ENCODE data around the gene PELO. TPM values are rescaled to one million over a fixed set of nuclear protein-coding genes. Genes with fewer than 3 reads are reported as not detected.

The PELO gene
- total and polyA plus RNA-seq, 2 donors (not counting 1 experiment from before 2014, with no cell fraction given), result 2.2 to 5.8 TPM

GRCh38 chr5:52777186-52777585, 10.5 kb upstream of the PELO start:
- peaks cover 4% of the 10 kb centered on the region for H3K4me1 Mint-ChIP-seq
- peaks cover 30% of the 10 kb centered on the region for H3K27me3 Mint-ChIP-seq
- no peak overlapping the region for H3K4me2 ChIP-seq (replicated peaks; ENCODE audit: low read depth, low read length, poor library complexity, severe bottlenecking)
- H3K36me3 ChIP-seq (replicated peaks in 1 of 2; ENCODE audit: control extremely low read depth in 1 of 2, control insufficient read depth in 1 of 2, extremely low read depth in 1 of 2, insufficient read depth in 2 of 2, low read length in 1 of 2), result no peaks in the 10 kb centered on the region
- H3K27ac ChIP-seq (ENCODE audit: low read length in 2 of 2), result no peak overlapping the region
- intact Hi-C loops (cut with micrococcal nuclease), result no loop called here
- CTCF ChIA-PET, result no interaction called here
- no peaks in the 10 kb centered on the region for H4K20me1 ChIP-seq (ENCODE audit: control insufficient read depth, insufficient read depth, low read length, poor library complexity, severe bottlenecking)
- H3K9ac ChIP-seq (ENCODE audit: low read length), result no peak overlapping the region
- no peak overlapping the region for H3K27ac Mint-ChIP-seq
- no peak for TF ChIP-seq EZH2 (IDR thresholded peaks at IDR 0.05; ENCODE audit: borderline replicate concordance, insufficient read depth, low read depth, low read length, poor library complexity, severe bottlenecking)
- TF ChIP-seq, protein P1, sequence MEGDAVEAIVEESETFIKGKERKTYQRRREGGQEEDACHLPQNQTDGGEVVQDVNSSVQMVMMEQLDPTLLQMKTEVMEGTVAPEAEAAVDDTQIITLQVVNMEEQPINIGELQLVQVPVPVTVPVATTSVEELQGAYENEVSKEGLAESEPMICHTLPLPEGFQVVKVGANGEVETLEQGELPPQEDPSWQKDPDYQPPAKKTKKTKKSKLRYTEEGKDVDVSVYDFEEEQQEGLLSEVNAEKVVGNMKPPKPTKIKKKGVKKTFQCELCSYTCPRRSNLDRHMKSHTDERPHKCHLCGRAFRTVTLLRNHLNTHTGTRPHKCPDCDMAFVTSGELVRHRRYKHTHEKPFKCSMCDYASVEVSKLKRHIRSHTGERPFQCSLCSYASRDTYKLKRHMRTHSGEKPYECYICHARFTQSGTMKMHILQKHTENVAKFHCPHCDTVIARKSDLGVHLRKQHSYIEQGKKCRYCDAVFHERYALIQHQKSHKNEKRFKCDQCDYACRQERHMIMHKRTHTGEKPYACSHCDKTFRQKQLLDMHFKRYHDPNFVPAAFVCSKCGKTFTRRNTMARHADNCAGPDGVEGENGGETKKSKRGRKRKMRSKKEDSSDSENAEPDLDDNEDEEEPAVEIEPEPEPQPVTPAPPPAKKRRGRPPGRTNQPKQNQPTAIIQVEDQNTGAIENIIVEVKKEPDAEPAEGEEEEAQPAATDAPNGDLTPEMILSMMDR (IDR thresholded peaks at IDR 0.05), result no peak
- POLR2A ChIA-PET, result no interaction called here
- ATAC-seq (ENCODE audit: low read depth) (no peak), DNase-seq (no peak)
- H3K4me3 ChIP-seq (ENCODE audit: control extremely low read depth in 1 of 5, extremely low read depth in 1 of 5, insufficient read depth in 1 of 5, low read depth in 2 of 5, low read length in 4 of 5), result no peak overlapping the region
- no CpG with 5 or more reads among the region's 4 CpGs for WGBS (ENCODE audit: insufficient coverage)
- no peak overlapping the region for H2AFZ ChIP-seq (ENCODE audit: insufficient read depth, low read depth, low read length, poor library complexity, severe bottlenecking)
- no peaks in the 10 kb centered on the region for H3K9me3 ChIP-seq (ENCODE audit: control extremely low read depth in 1 of 3, control insufficient read depth in 2 of 3, insufficient read depth in 1 of 3, low read length in 2 of 3)
- no peaks in the 10 kb centered on the region for H3K4me1 ChIP-seq (ENCODE audit: control insufficient read depth in 2 of 2, insufficient read depth in 2 of 2, low read length in 2 of 2)
- no peak overlapping the region for H3K4me3 Mint-ChIP-seq
- H3K9me3 Mint-ChIP-seq (ENCODE audit: insufficient read depth), result no peaks in the 10 kb centered on the region
- H3K79me2 ChIP-seq (ENCODE audit: control insufficient read depth, insufficient read depth, low read length), result no peaks in the 10 kb centered on the region
- H3K27me3 ChIP-seq (replicated peaks in 1 of 4; ENCODE audit: control extremely low read depth in 1 of 4, control insufficient read depth in 3 of 4, insufficient read depth in 4 of 4, low read length in 3 of 4), result peaks cover 0 to 9% (median 3%) of the 10 kb centered on the region in 4 experiments

GRCh38 chr5:52778781-52779180, 8.9 kb upstream of the PELO start:
- Histone ChIP-seq H4K20me1 (ENCODE audit: control insufficient read depth, insufficient read depth, low read length, poor library complexity, severe bottlenecking) (no peaks in the 10 kb centered on the region), H3K4me1 (ENCODE audit: control insufficient read depth in 2 of 2, insufficient read depth in 2 of 2, low read length in 2 of 2) (no peaks in the 10 kb centered on the region), H3K79me2 (ENCODE audit: control insufficient read depth, insufficient read depth, low read length) (no peaks in the 10 kb centered on the region), H3K9ac (ENCODE audit: low read length) (no peak overlapping the region), H3K27me3 (replicated peaks in 1 of 4; ENCODE audit: control extremely low read depth in 1 of 4, control insufficient read depth in 3 of 4, insufficient read depth in 4 of 4, low read length in 3 of 4) (peaks cover 0 to 19% (median 7%) of the 10 kb centered on the region in 4 experiments), H3K4me3 (ENCODE audit: control extremely low read depth in 1 of 5, extremely low read depth in 1 of 5, insufficient read depth in 1 of 5, low read depth in 2 of 5, low read length in 4 of 5) (no peak overlapping the region), H3K27ac (ENCODE audit: low read length in 2 of 2) (no peak overlapping the region), H3K9me3 (ENCODE audit: control extremely low read depth in 1 of 3, control insufficient read depth in 2 of 3, insufficient read depth in 1 of 3, low read length in 2 of 3) (no peaks in the 10 kb centered on the region), H2AFZ (ENCODE audit: insufficient read depth, low read depth, low read length, poor library complexity, severe bottlenecking) (no peak overlapping the region), H3K4me2 (replicated peaks; ENCODE audit: low read depth, low read length, poor library complexity, severe bottlenecking) (no peak overlapping the region), H3K36me3 (replicated peaks in 1 of 2; ENCODE audit: control extremely low read depth in 1 of 2, control insufficient read depth in 1 of 2, extremely low read depth in 1 of 2, insufficient read depth in 2 of 2, low read length in 1 of 2) (no peaks in the 10 kb centered on the region)
- ATAC-seq (ENCODE audit: low read depth) (no peak), DNase-seq (no peak)
- no peak for TF ChIP-seq EZH2 (IDR thresholded peaks at IDR 0.05; ENCODE audit: borderline replicate concordance, insufficient read depth, low read depth, low read length, poor library complexity, severe bottlenecking)
- TF ChIP-seq, protein P1 (IDR thresholded peaks at IDR 0.05), result no peak
- Mint-ChIP-seq H3K9me3 (ENCODE audit: insufficient read depth) (no peaks in the 10 kb centered on the region), H3K27me3 (peaks cover 38% of the 10 kb centered on the region), H3K4me1 (peaks cover 4% of the 10 kb centered on the region), H3K4me3 (no peak overlapping the region), H3K27ac (no peak overlapping the region)
- POLR2A ChIA-PET, result no interaction called here
- 88% methylated on average over 1 of the region's 1 CpG for WGBS (ENCODE audit: insufficient coverage)
- CTCF ChIA-PET, result interaction anchor here (0.8 to 1.2 kb wide), 3 partner anchors 9 to 137 kb away, joined by 3 read pairs; partner anchors contain the start of genes ITGA1 and PELO
- intact Hi-C loops (cut with micrococcal nuclease), result no loop called here
